H9 (cell line): ENCODE data around the gene FUZ. TPM values are rescaled to one million over a fixed set of nuclear protein-coding genes. Genes with fewer than 3 reads are reported as not detected.

Experiments used
- DNase-seq: peaks from one replicate; pipeline ENCODE4 v3.0.0-alpha.2; 2017
- H2AFZ ChIP-seq: one replicate; pipeline ENCODE4 v1.6.1; 2013; ENCODE audit warnings: mild to moderate bottlenecking, low read length, control low read depth, moderate library complexity
- H2AK5ac ChIP-seq: 2 replicates; pipeline ENCODE4 v1.6.1; 2013; ENCODE audit warnings: low read length, control low read depth, mixed read lengths; ENCODE audit not compliant: insufficient read length
- H2BK120ac ChIP-seq: one replicate; pipeline ENCODE4 v1.6.1; 2013; ENCODE audit warnings: low read depth, mild to moderate bottlenecking, low read length, control low read depth, inconsistent platforms; ENCODE audit not compliant: poor library complexity, severe bottlenecking
- H2BK12ac ChIP-seq: 2 replicates; pipeline ENCODE4 v1.6.1; 2013; ENCODE audit warnings: low read length, control low read depth, mixed read lengths, low read depth; ENCODE audit not compliant: insufficient read length
- H2BK15ac ChIP-seq: 2 replicates; pipeline ENCODE4 v1.6.1; 2013; ENCODE audit warnings: low read depth, low read length, control low read depth
- H2BK20ac ChIP-seq: one replicate; pipeline ENCODE4 v1.6.1; 2013; ENCODE audit warnings: low read depth, mild to moderate bottlenecking, low read length, control low read depth, inconsistent platforms; ENCODE audit not compliant: poor library complexity, severe bottlenecking
- H2BK5ac ChIP-seq: 2 replicates; pipeline ENCODE4 v1.6.1; 2013; ENCODE audit warnings: low read length, control low read depth, mixed read lengths; ENCODE audit not compliant: insufficient read length
- H3K14ac ChIP-seq: 2 replicates; pipeline ENCODE4 v1.6.1; 2013; ENCODE audit warnings: low read length, control low read depth; ENCODE audit not compliant: insufficient read depth
- H3K18ac ChIP-seq: 2 replicates; pipeline ENCODE4 v1.6.1; 2013; ENCODE audit warnings: low read depth, mild to moderate bottlenecking, mixed read lengths, low read length, control low read depth; ENCODE audit not compliant: insufficient read length
- H3K23ac ChIP-seq: 2 replicates; pipeline ENCODE4 v1.6.1; 2013; ENCODE audit warnings: low read length, control low read depth, mixed read lengths, low read depth; ENCODE audit not compliant: insufficient read length
- H3K23me2 ChIP-seq: 2 replicates; pipeline ENCODE4 v1.6.1; 2013; ENCODE audit warnings: low read depth, mild to moderate bottlenecking, mixed read lengths, low read length, control low read depth; ENCODE audit not compliant: insufficient read length, poor library complexity, severe bottlenecking
- H3K27ac ChIP-seq: 2 replicates; pipeline ENCODE4 v1.5.1; 2013; ENCODE audit warnings: low read length, control low read depth, mixed read lengths, low read depth; ENCODE audit not compliant: insufficient read length
- H3K27me3 ChIP-seq: 2 replicates; pipeline ENCODE4 v1.6.1; 2013; ENCODE audit warnings: low read length, control low read depth, inconsistent platforms; ENCODE audit not compliant: insufficient read depth
- H3K4ac ChIP-seq: 2 replicates; pipeline ENCODE4 v1.6.1; 2013; ENCODE audit warnings: low read depth, mild to moderate bottlenecking, control low read depth, inconsistent platforms, low read length, moderate library complexity
- H3K4me1 ChIP-seq: 2 replicates; pipeline ENCODE4 v1.6.1; 2013; ENCODE audit warnings: low read length, control low read depth, inconsistent platforms; ENCODE audit not compliant: insufficient read depth
- H3K4me2 ChIP-seq: 2 replicates; pipeline ENCODE4 v1.6.1; 2013; ENCODE audit warnings: low read length, control low read depth, mixed read lengths; ENCODE audit not compliant: insufficient read length, insufficient read depth
- H3K56ac ChIP-seq: 2 replicates; pipeline ENCODE4 v1.6.1; 2013; ENCODE audit warnings: low read depth, mild to moderate bottlenecking, mixed read lengths, low read length, control low read depth; ENCODE audit not compliant: insufficient read length
- H3K79me1 ChIP-seq: 2 replicates; pipeline ENCODE4 v1.6.1; 2013; ENCODE audit warnings: low read depth, mild to moderate bottlenecking, moderate library complexity, low read length, control low read depth, inconsistent platforms; ENCODE audit not compliant: insufficient read depth, poor library complexity, severe bottlenecking
- H3K79me2 ChIP-seq: 2 replicates; pipeline ENCODE4 v1.6.1; 2013; ENCODE audit warnings: low read length, control low read depth, inconsistent platforms; ENCODE audit not compliant: insufficient read depth
- H3K9ac ChIP-seq: 2 replicates; pipeline ENCODE4 v1.6.1; 2013; ENCODE audit warnings: low read length, control low read depth, mixed read lengths; ENCODE audit not compliant: insufficient read length; ENCODE audit errors: extremely low read depth
- H3K9me3 ChIP-seq: one replicate; pipeline ENCODE4 v1.6.1; 2013; ENCODE audit warnings: low read depth, low read length, inconsistent platforms; ENCODE audit not compliant: control insufficient read depth
- H3T11ph ChIP-seq: one replicate; pipeline ENCODE4 v1.6.1; 2013; ENCODE audit warnings: mild to moderate bottlenecking, low read length, control low read depth, inconsistent platforms
- H4K20me1 ChIP-seq: one replicate; pipeline ENCODE4 v1.6.1; 2013; ENCODE audit not compliant: control insufficient read depth, insufficient read length, insufficient read depth
- H4K5ac ChIP-seq: 2 replicates; pipeline ENCODE4 v1.6.1; 2013; ENCODE audit warnings: low read depth, mild to moderate bottlenecking, mixed read lengths, low read length, control low read depth; ENCODE audit not compliant: insufficient read length
- H4K8ac ChIP-seq: replicated peaks from 2 replicates; pipeline ENCODE4 v1.6.1; 2013; ENCODE audit warnings: low read length, control low read depth, mixed read lengths, low read depth; ENCODE audit not compliant: insufficient read length
- H4K91ac ChIP-seq: 2 replicates; pipeline ENCODE4 v1.6.1; 2013; ENCODE audit warnings: low read depth, mild to moderate bottlenecking, moderate library complexity, mixed read lengths, low read length, control low read depth; ENCODE audit not compliant: insufficient read length
- H3K27ac Mint-ChIP-seq, 3 experiments: 2 replicates in 2 of 3; 3 replicates in 1 of 3; pipeline ENCODE4 v1.8.0; 2020 to 2021; ENCODE audit warnings: mixed read lengths in 3 of 3, mild to moderate bottlenecking in 1 of 3, moderate library complexity in 1 of 3
- H3K27me3 Mint-ChIP-seq: 2 replicates; pipeline ENCODE4 v1.8.0; 2021; ENCODE audit warnings: low read depth, mild to moderate bottlenecking, moderate library complexity, mixed read lengths
- H3K36me3 Mint-ChIP-seq, 3 experiments: 2 replicates in 2 of 3; 3 replicates in 1 of 3; pipeline ENCODE4 v1.8.0; 2020 to 2021; ENCODE audit warnings: low read depth in 3 of 3, mixed read lengths in 3 of 3; ENCODE audit not compliant: insufficient read depth in 1 of 3
- H3K4me1 Mint-ChIP-seq, 2 experiments: 2 replicates each; pipeline ENCODE4 v1.8.0; 2020; ENCODE audit warnings: mixed read lengths in 2 of 2
- H3K4me3 Mint-ChIP-seq, 2 experiments: 2 replicates in 1 of 2; 3 replicates in 1 of 2; pipeline ENCODE4 v1.8.0; 2020 to 2021; ENCODE audit warnings: mild to moderate bottlenecking in 2 of 2, mixed read lengths in 2 of 2, moderate library complexity in 1 of 2
- H3K9me3 Mint-ChIP-seq, 2 experiments: 2 replicates in 1 of 2; 3 replicates in 1 of 2; pipeline ENCODE4 v1.8.0; 2020; ENCODE audit warnings: mild to moderate bottlenecking in 2 of 2, mixed read lengths in 2 of 2, moderate library complexity in 1 of 2
- CTCF ChIP-seq: fragments of 200-600 bp; sonication (generic); conservative IDR thresholded peaks from 3 replicates; pipeline ENCODE4 v1.8.0; 2021; ENCODE audit warnings: antibody characterized with exemption, mild to moderate bottlenecking
- WGBS: extraction: QIAGEN DNeasy Blood & Tissue Kit; methylation state at CpG from one replicate; pipeline ENCODE4 v1.1.7; 2013; ENCODE audit warnings: missing lambda C conversion rate, low lambda C conversion rate, mixed read lengths; ENCODE audit not compliant: insufficient read length; ENCODE audit errors: extremely low coverage; 5-methylcytosine and 5-hydroxymethylcytosine counted together
- total RNA-seq: library from RNA; stranded (reverse); gene quantifications from 2 replicates; pipeline ENCODE4 v1.2.1, GENCODE V29; 2021

Gene FUZ
- total RNA-seq, 1 experiment from 2014 or later = 25.1 TPM

- Histone ChIP-seq H3K18ac (no peak overlapping the region), H3K27me3 (no peaks in the 10 kb centered on the region), H3K4me2 (no peak overlapping the region), H2BK12ac (peak overlapping the region; percentile 66), H3K23ac (no peak overlapping the region), H3K27ac (no peak overlapping the region), H4K20me1 (no peaks in the 10 kb centered on the region), H3K79me2 (no peaks in the 10 kb centered on the region), H2BK120ac (no peak overlapping the region), H2BK20ac (no peak overlapping the region), H3K4ac (no peak overlapping the region), H3K23me2 (peaks cover 5% of the 10 kb centered on the region), H3K56ac (no peak overlapping the region), H2BK15ac (no peak overlapping the region), H3K9me3 (no peaks in the 10 kb centered on the region), H2AFZ (no peak overlapping the region), H3K79me1 (no peaks in the 10 kb centered on the region), H3K4me1 (no peaks in the 10 kb centered on the region), H3K9ac (no peak overlapping the region), H3T11ph (no peak overlapping the region), H3K14ac (no peak overlapping the region), H2AK5ac (no peak overlapping the region), H2BK5ac (no peak overlapping the region), H4K8ac (no peak overlapping the region), H4K91ac (no peak overlapping the region), H4K5ac (no peak overlapping the region)
- Mint-ChIP-seq H3K36me3 (no peaks in the 10 kb centered on the region; a peak in 2 of 7 replicates), H3K4me1 (peaks cover 21 to 32% of the 10 kb centered on the region in 2 experiments), H3K9me3 (no peaks in the 10 kb centered on the region), H3K4me3 (no peak overlapping the region), H3K27ac (0 out of 7 replicates have a peak overlapping the region, but pooled peaks of 1 of the 3 experiments have one; percentile 45), H3K27me3 (peaks cover 13% of the 10 kb centered on the region)
- peak; percentile 57 for DNase-seq
- peak; percentile 37; the same call in 2 of the 3 replicates for TF ChIP-seq CTCF
- no CpG with 5 or more reads among the region's 16 CpGs for WGBS
These were observed 51.3 kb downstream of the FUZ start for GRCh38 chr19:49761625-49762311.
